MCF 10A (cell line): ENCODE measurements around the gene VOPP1. TPM values are rescaled to one million over a fixed set of nuclear protein-coding genes. Genes with fewer than 3 reads are reported as not detected.

ENCODE experiments used
- BruUV-seq: library from RNA; stranded (reverse); fragments of 400-500 nt; replicated peaks from 2 replicates; lab custom pipeline; 2021; lab: Mats Ljungman, UMichigan
- CTCF ChIA-PET: fragments of 300-600 bp; sonication (Branson Sonifier 250); formaldehyde crosslinking; extraction: SDS; loops from one replicate; lab custom pipeline; 2021; ENCODE audit warnings: antibody characterized with exemption, inconsistent platforms; lab: Yijun Ruan, JAX
- POLR2A ChIA-PET: fragments of 300-600, 350-650 bp; sonication (Branson Sonifier 250); formaldehyde crosslinking; extraction: SDS; loops from one replicate; lab custom pipeline; 2020; ENCODE audit warnings: antibody characterized with exemption, inconsistent platforms; lab: Yijun Ruan, JAX
- DNase-seq: peaks from one replicate; pipeline ENCODE4 v3.0.0-alpha.2; 2018; ENCODE audit not compliant: unreplicated experiment
- H3K27ac Mint-ChIP-seq: one replicate; pipeline ENCODE4 v1.8.0; 2022; ENCODE audit warnings: mild to moderate bottlenecking, low read depth, mixed read lengths; ENCODE audit not compliant: unreplicated experiment
- H3K27me3 Mint-ChIP-seq: one replicate; pipeline ENCODE4 v1.8.0; 2022; ENCODE audit warnings: mixed read lengths; ENCODE audit not compliant: insufficient read depth, unreplicated experiment
- H3K36me3 Mint-ChIP-seq: one replicate; pipeline ENCODE4 v1.8.0; 2022; ENCODE audit warnings: mild to moderate bottlenecking, moderate library complexity, mixed read lengths; ENCODE audit not compliant: insufficient read depth, unreplicated experiment
- H3K4me1 Mint-ChIP-seq: one replicate; pipeline ENCODE4 v1.8.0; 2022; ENCODE audit warnings: mixed read lengths; ENCODE audit not compliant: insufficient read depth, unreplicated experiment
- H3K4me3 Mint-ChIP-seq: one replicate; pipeline ENCODE4 v1.8.0; 2022; ENCODE audit warnings: mild to moderate bottlenecking, moderate library complexity, mixed read lengths; ENCODE audit not compliant: unreplicated experiment
- H3K9me3 Mint-ChIP-seq: one replicate; pipeline ENCODE4 v1.8.0; 2022; ENCODE audit warnings: mixed read lengths; ENCODE audit not compliant: unreplicated experiment
- intact Hi-C: fragments of 100-400 bp; cut with micrococcal nuclease; formaldehyde crosslinking; loops from 2 replicates; pipeline ENCODE4 v1.14.1; 2022
- total RNA-seq: library from RNA; stranded (reverse); gene quantifications from 2 replicates; pipeline ENCODE4 v1.2.3, GENCODE V29; 2022
- TF ChIP-seq, protein P1 (sequence below): fragments of 200-600 bp; IDR thresholded peaks from one replicate; pipeline ENCODE4 v1.8.0; 2022; ENCODE audit warnings: antibody characterized with exemption, mild to moderate bottlenecking; ENCODE audit not compliant: unreplicated experiment

The VOPP1 gene
- total RNA-seq, 1 experiment from 2014 or later: 29.2 TPM

DNA sequence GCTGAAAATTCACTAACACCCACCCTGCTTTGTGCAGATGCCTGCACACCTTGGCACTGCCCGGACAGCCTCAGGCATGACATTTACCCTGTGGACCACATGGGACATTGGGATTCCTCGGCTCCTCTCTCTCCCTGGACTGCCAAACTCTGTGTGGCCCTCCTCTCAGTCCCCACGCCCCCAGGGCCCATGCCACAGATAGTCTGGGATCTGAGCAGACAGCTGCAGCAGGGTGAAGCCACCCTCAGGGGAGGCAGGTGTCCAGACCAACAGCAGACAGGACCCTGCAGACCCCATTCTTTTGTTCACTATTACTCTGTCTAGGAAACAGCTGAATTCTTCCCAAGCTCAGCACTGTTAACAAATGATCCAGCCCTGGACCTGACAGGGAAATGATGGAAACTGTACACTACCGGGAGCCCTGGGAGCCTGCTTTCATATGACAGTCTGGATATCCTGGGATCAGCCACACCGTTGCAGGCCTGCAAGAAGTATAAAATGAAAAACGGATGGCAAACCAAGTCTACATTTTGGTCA, 83.4 kb downstream of the VOPP1 start:
- peaks cover 21% of the 10 kb centered on the region for H3K36me3 Mint-ChIP-seq
- H3K4me3 Mint-ChIP-seq: no peak overlapping the region
- H3K27ac Mint-ChIP-seq: no peak overlapping the region
- TF ChIP-seq, protein P1, sequence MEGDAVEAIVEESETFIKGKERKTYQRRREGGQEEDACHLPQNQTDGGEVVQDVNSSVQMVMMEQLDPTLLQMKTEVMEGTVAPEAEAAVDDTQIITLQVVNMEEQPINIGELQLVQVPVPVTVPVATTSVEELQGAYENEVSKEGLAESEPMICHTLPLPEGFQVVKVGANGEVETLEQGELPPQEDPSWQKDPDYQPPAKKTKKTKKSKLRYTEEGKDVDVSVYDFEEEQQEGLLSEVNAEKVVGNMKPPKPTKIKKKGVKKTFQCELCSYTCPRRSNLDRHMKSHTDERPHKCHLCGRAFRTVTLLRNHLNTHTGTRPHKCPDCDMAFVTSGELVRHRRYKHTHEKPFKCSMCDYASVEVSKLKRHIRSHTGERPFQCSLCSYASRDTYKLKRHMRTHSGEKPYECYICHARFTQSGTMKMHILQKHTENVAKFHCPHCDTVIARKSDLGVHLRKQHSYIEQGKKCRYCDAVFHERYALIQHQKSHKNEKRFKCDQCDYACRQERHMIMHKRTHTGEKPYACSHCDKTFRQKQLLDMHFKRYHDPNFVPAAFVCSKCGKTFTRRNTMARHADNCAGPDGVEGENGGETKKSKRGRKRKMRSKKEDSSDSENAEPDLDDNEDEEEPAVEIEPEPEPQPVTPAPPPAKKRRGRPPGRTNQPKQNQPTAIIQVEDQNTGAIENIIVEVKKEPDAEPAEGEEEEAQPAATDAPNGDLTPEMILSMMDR: no peak
- H3K4me1 Mint-ChIP-seq: peaks cover 5% of the 10 kb centered on the region
- intact Hi-C loops: no loop called here
- BruUV-seq: no TSS peak
- H3K27me3 Mint-ChIP-seq: no peaks in the 10 kb centered on the region
- no peaks in the 10 kb centered on the region for H3K9me3 Mint-ChIP-seq
- POLR2A ChIA-PET: no interaction called here
- CTCF ChIA-PET: interaction anchor here (0.8 kb wide), 1 partner anchor 168 kb away, joined by 3 read pairs; no protein-coding TSS in a partner anchor
- DNase-seq: no peak

DNA sequence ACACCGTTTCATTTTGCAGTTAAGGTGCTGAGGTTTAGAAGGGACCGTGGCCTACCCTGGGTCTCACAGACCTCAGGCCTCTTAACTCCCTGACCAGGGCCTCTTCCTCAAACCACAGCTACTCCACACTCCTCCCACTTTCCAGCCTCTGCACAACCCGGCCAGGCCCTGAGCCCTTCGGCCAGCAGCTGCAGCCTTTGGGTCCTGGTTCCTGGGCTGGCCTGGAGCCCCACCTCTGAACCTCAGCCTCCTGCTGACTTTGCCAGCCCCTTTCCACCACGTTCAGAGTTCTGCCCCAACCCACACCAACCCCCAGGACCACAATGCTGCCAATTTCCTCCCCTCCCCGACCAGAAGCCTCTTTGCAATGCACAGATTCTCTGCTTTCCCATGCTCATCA, 84.1 kb downstream of the VOPP1 start:
- TF ChIP-seq, protein P1: no peak
- peaks cover 27% of the 10 kb centered on the region for H3K36me3 Mint-ChIP-seq
- no peak for DNase-seq
- no TSS peak for BruUV-seq
- H3K4me1 Mint-ChIP-seq: no peaks in the 10 kb centered on the region
- intact Hi-C loops: no loop called here
- POLR2A ChIA-PET: no interaction called here
- no peaks in the 10 kb centered on the region for H3K9me3 Mint-ChIP-seq
- no peak overlapping the region for H3K4me3 Mint-ChIP-seq
- CTCF ChIA-PET: no interaction called here
- H3K27ac Mint-ChIP-seq: no peak overlapping the region
- no peaks in the 10 kb centered on the region for H3K27me3 Mint-ChIP-seq

DNA sequence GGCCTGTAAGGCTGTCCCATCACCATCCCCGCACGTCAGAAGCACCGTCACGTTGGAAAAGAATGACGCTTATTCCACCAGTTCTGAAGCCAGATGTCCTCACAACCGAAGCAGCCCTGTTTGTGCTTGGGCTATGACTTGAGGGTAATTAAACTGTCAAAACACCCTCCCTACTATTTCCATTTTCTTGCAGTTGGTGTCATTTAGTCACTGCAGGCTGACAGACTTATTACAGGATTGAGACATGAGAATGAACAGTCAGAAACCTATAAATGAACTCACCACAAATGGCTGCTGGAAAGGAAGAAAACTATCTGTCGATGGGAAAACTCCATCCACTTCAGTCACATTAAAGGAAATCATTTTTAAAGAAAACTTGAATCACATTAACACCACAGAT, 85.3 kb downstream of the VOPP1 start:
- no peak for DNase-seq
- Mint-ChIP-seq H3K4me1 (no peaks in the 10 kb centered on the region), H3K36me3 (peaks cover 27% of the 10 kb centered on the region), H3K4me3 (no peak overlapping the region), H3K27ac (no peak overlapping the region), H3K27me3 (no peaks in the 10 kb centered on the region), H3K9me3 (no peaks in the 10 kb centered on the region)
- ChIA-PET CTCF (no interaction called here), POLR2A (no interaction called here)
- BruUV-seq: no TSS peak
- TF ChIP-seq, protein P1: no peak
- intact Hi-C loops: no loop called here

DNA sequence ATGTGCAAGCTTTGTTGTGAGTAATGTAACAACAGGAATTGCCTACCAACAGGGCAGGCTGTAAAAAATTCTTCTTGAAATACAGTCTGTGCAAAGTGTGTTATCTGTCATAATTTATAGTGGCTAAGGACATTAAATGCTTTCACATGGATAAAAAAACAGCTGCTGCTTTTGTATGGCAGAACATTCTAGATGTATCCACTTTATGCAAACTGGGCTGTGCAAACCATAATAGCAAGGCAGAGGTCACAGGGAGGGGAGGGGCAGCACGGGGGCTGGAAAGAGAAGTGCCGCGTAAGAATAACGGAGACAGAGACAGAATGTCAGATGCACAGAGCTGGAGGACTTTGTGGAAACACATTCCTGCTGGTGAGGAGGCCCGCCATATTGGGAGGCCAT, 86.1 kb downstream of the VOPP1 start:
- BruUV-seq: no TSS peak
- TF ChIP-seq, protein P1: no peak
- Mint-ChIP-seq H3K9me3 (no peaks in the 10 kb centered on the region), H3K36me3 (peaks cover 27% of the 10 kb centered on the region), H3K4me1 (no peaks in the 10 kb centered on the region), H3K27me3 (no peaks in the 10 kb centered on the region), H3K27ac (peak overlapping the region; percentile 57), H3K4me3 (no peak overlapping the region)
- ChIA-PET POLR2A (interaction anchor here (0.7 kb wide), 1 partner anchor 48 kb away, joined by 3 read pairs; no protein-coding TSS in a partner anchor), CTCF (no interaction called here)
- intact Hi-C loops: no loop called here
- no peak for DNase-seq
